ENCODE results near the gene ATP5PO.

ATP5PO gene

DNA sequence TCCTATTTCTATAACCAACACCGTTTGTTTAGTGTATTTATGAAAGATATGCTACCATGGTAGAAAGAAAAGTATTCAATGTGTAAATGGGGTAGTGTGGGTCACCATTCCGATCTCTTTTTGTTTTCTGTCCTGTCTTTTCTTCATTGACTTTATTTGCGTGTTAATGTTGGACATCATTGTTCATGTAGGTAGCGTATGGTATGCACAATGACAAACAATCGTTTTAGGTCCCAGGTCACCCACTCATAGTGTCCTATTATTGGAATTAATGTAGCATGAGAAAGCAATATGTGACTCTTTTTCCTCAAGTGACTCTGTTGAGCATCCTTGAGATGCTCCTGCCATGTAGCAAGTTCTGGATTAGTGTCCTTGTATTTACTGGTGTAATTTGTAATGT is 25.4 kb downstream of the ATP5PO start:
- no peak for TF ChIP-seq EZH2phosphoT487 (IDR thresholded peaks at IDR 0.05; ENCODE audit: borderline replicate concordance, low read length)
- no peak for TF ChIP-seq CTCF (IDR thresholded peaks at IDR 0.05; ENCODE audit: low read depth, low read length, poor library complexity, severe bottlenecking)
- no peak overlapping the region for H3K27ac ChIP-seq (ENCODE audit: low read depth, low read length)
- peaks cover 5% of the 10 kb centered on the region for H3K4me1 ChIP-seq (ENCODE audit: control insufficient read depth, low read length)
- peaks cover 10% of the 10 kb centered on the region for H3K27me3 ChIP-seq (ENCODE audit: control insufficient read depth, low read length)
- no peaks in the 10 kb centered on the region for H3K9me3 ChIP-seq (ENCODE audit: control insufficient read depth, insufficient read depth, low read length)
- H4K20me1 ChIP-seq (ENCODE audit: control insufficient read depth, insufficient read depth, low read depth, low read length) = no peaks in the 10 kb centered on the region
- H3K9me2 ChIP-seq (replicated peaks; ENCODE audit: control insufficient read depth, low read length) = no peaks in the 10 kb centered on the region
- H3K4me2 ChIP-seq (ENCODE audit: low read length) = no peak overlapping the region
- H3K36me3 ChIP-seq (ENCODE audit: control insufficient read depth, low read length) = no peaks in the 10 kb centered on the region
- no peak overlapping the region for H3K4me3 ChIP-seq (ENCODE audit: low read length)
- H3F3A ChIP-seq (ENCODE audit: control insufficient read depth, insufficient read depth) = no peaks in the 10 kb centered on the region
- H3K79me2 ChIP-seq (ENCODE audit: control insufficient read depth, low read length) = no peaks in the 10 kb centered on the region

DNA sequence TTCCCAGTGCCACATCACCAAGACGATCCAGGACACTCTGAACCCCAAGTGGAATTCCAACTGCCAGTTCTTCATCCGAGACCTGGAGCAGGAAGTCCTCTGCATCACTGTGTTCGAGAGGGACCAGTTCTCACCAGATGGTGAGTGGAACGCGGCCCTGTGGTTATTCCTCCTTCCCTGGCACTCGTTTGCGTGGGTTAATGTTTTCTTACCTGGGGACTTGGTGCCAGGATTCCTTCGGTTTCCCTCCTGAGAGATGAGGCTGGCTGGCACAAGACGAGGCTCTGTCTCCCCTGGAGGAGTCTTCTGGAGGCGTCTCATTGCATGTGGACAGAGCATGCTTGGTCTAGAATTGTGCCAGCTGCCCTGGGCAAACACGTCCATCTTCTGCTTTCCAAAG is 29.3 kb downstream of the ATP5PO start:
- Histone ChIP-seq H3K27me3 (ENCODE audit: control insufficient read depth, low read length) (peaks cover 4% of the 10 kb centered on the region; the same call in 1 of the 2 replicates), H3K27ac (ENCODE audit: low read depth, low read length) (no peak overlapping the region), H3K4me2 (ENCODE audit: low read length) (no peak overlapping the region), H3K9me3 (ENCODE audit: control insufficient read depth, insufficient read depth, low read length) (no peaks in the 10 kb centered on the region), H3K36me3 (ENCODE audit: control insufficient read depth, low read length) (no peaks in the 10 kb centered on the region), H4K20me1 (ENCODE audit: control insufficient read depth, insufficient read depth, low read depth, low read length) (no peaks in the 10 kb centered on the region), H3F3A (ENCODE audit: control insufficient read depth, insufficient read depth) (no peaks in the 10 kb centered on the region), H3K9me2 (replicated peaks; ENCODE audit: control insufficient read depth, low read length) (no peaks in the 10 kb centered on the region), H3K4me3 (ENCODE audit: low read length) (no peak overlapping the region), H3K4me1 (ENCODE audit: control insufficient read depth, low read length) (no peaks in the 10 kb centered on the region), H3K79me2 (ENCODE audit: control insufficient read depth, low read length) (no peaks in the 10 kb centered on the region)
- TF ChIP-seq CTCF (IDR thresholded peaks at IDR 0.05; ENCODE audit: low read depth, low read length, poor library complexity, severe bottlenecking) = no peak
- TF ChIP-seq EZH2phosphoT487 (IDR thresholded peaks at IDR 0.05; ENCODE audit: borderline replicate concordance, low read length) = no peak

DNA sequence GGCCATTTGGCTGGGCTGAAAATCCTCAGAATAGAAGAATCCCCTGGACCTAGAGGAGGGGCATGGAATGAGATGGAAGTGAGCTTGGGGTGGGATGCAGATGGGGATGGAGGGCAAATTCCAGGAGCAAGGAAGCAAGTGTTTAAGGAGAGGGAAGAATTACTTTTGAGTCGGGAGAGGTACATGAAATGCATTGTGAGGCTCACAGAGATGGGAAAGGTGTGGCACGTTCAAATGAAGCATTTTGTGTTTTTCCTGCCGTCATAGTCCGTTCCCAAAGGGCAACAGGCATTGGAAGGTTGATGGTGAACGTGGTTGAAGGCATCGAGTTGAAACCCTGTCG is 30.5 kb downstream of the ATP5PO start:
- Histone ChIP-seq H3K9me2 (replicated peaks; ENCODE audit: control insufficient read depth, low read length) (no peaks in the 10 kb centered on the region), H3K27me3 (ENCODE audit: control insufficient read depth, low read length) (peaks cover 4% of the 10 kb centered on the region; the same call in 1 of the 2 replicates), H3K4me1 (ENCODE audit: control insufficient read depth, low read length) (no peaks in the 10 kb centered on the region), H3K36me3 (ENCODE audit: control insufficient read depth, low read length) (no peaks in the 10 kb centered on the region), H3K4me3 (ENCODE audit: low read length) (no peak overlapping the region), H3K9me3 (ENCODE audit: control insufficient read depth, insufficient read depth, low read length) (no peaks in the 10 kb centered on the region), H4K20me1 (ENCODE audit: control insufficient read depth, insufficient read depth, low read depth, low read length) (no peaks in the 10 kb centered on the region), H3F3A (ENCODE audit: control insufficient read depth, insufficient read depth) (no peaks in the 10 kb centered on the region), H3K4me2 (ENCODE audit: low read length) (no peak overlapping the region), H3K79me2 (ENCODE audit: control insufficient read depth, low read length) (no peaks in the 10 kb centered on the region), H3K27ac (ENCODE audit: low read depth, low read length) (no peak overlapping the region)
- TF ChIP-seq CTCF (IDR thresholded peaks at IDR 0.05; ENCODE audit: low read depth, low read length, poor library complexity, severe bottlenecking) = no peak
- TF ChIP-seq EZH2phosphoT487 (IDR thresholded peaks at IDR 0.05; ENCODE audit: borderline replicate concordance, low read length) = no peak

Measured in DOHH2 (cell line).